Measurements from ENCODE around the gene GLT8D2. TPM values are rescaled to one million over a fixed set of nuclear protein-coding genes. Genes with fewer than 3 reads are reported as not detected.
A peak's percentile ranks its signal among the peaks of the same experiment; 100 is the strongest.

Gene GLT8D2
- total and polyA plus RNA-seq, 2 donors (not counting 1 experiment from before 2014, with no cell fraction given), result not detected

GRCh38 chr12:104057771-104058197 is 7.8 kb upstream of the GLT8D2 start:
- intact Hi-C loops (cut with micrococcal nuclease), result loop anchor here (1.0 kb wide), 1 partner anchor 52 kb away; no protein-coding TSS in a partner anchor
- POLR2A ChIA-PET, result no interaction called here
- H3K4me3 Mint-ChIP-seq, result no peak overlapping the region

More at GRCh38 chr12:104057771-104058197, 7.8 kb upstream of the GLT8D2 start:
- Mint-ChIP-seq H3K27ac (no peak overlapping the region), H3K9me3 (ENCODE audit: insufficient read depth) (peaks cover 4% of the 10 kb centered on the region), H3K27me3 (peaks cover 40% of the 10 kb centered on the region), H3K4me1 (no peaks in the 10 kb centered on the region)
- TF ChIP-seq CTCF (IDR thresholded peaks at IDR 0.05), result peak; percentile 67
- TF ChIP-seq EZH2 (IDR thresholded peaks at IDR 0.05; ENCODE audit: borderline replicate concordance, insufficient read depth, low read depth, low read length, poor library complexity, severe bottlenecking), result no peak
- Histone ChIP-seq H3K27ac (ENCODE audit: low read length in 2 of 2) (no peak overlapping the region), H3K4me3 (ENCODE audit: control extremely low read depth in 1 of 5, extremely low read depth in 1 of 5, insufficient read depth in 1 of 5, low read depth in 2 of 5, low read length in 4 of 5) (no peak overlapping the region), H2AFZ (ENCODE audit: insufficient read depth, low read depth, low read length, poor library complexity, severe bottlenecking) (no peak overlapping the region), H4K20me1 (ENCODE audit: control insufficient read depth, insufficient read depth, low read length, poor library complexity, severe bottlenecking) (no peaks in the 10 kb centered on the region), H3K9me3 (ENCODE audit: control extremely low read depth in 1 of 3, control insufficient read depth in 2 of 3, insufficient read depth in 1 of 3, low read length in 2 of 3) (peaks cover 1 to 5% (median 4%) of the 10 kb centered on the region in 3 donors), H3K27me3 (replicated peaks in 1 of 4; ENCODE audit: control extremely low read depth in 1 of 4, control insufficient read depth in 3 of 4, insufficient read depth in 4 of 4, low read length in 3 of 4) (peaks cover 0 to 20% (median 3%) of the 10 kb centered on the region in 4 experiments), H3K4me2 (replicated peaks; ENCODE audit: low read depth, low read length, poor library complexity, severe bottlenecking) (no peak overlapping the region), H3K4me1 (ENCODE audit: control insufficient read depth in 2 of 2, insufficient read depth in 2 of 2, low read length in 2 of 2) (no peaks in the 10 kb centered on the region), H3K9ac (ENCODE audit: low read length) (no peak overlapping the region), H3K79me2 (ENCODE audit: control insufficient read depth, insufficient read depth, low read length) (no peaks in the 10 kb centered on the region), H3K36me3 (replicated peaks in 1 of 2; ENCODE audit: control extremely low read depth in 1 of 2, control insufficient read depth in 1 of 2, extremely low read depth in 1 of 2, insufficient read depth in 2 of 2, low read length in 1 of 2) (no peaks in the 10 kb centered on the region)
- DNase-seq, result peak; percentile 47
- CTCF ChIA-PET, result interaction anchor here (1.3 to 5.9 kb wide), 6 partner anchors 10 to 52 kb away, joined by 3 to 98 read pairs (median 5); no protein-coding TSS in a partner anchor
- 0% methylated on average over 1 of the region's 1 CpG for WGBS (ENCODE audit: insufficient coverage)
- peak; percentile 31 for ATAC-seq (ENCODE audit: low read depth)

Measured in B cell (primary cell).